ENCODE data around the gene RHOBTB1.

Gene RHOBTB1

GRCh38 chr10:60970526-60970925, 26.5 kb upstream of the RHOBTB1 start:
- no peaks in the 10 kb centered on the region for H4K20me1 ChIP-seq (ENCODE audit: insufficient read depth, low read length)

DNA sequence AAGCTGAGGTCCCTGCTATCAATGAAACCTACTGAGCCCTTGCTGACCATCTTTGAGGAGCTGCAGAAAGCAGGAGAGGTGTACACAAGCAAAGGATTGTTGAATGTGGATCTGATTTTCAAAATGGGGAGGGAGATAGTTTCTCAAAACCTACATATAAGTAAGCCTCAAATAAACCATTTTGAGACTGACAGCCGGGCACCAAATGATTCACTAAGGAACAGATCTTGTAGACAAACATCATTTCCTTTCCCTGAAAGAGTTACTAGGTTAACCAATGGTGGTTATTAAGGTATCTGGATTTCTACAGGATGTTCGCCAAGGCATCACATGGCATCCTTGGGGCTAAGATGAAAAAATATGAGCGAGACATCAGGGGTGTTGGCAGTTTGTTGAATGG, 24.5 kb upstream of the RHOBTB1 start:
- TF ChIP-seq, protein P1, sequence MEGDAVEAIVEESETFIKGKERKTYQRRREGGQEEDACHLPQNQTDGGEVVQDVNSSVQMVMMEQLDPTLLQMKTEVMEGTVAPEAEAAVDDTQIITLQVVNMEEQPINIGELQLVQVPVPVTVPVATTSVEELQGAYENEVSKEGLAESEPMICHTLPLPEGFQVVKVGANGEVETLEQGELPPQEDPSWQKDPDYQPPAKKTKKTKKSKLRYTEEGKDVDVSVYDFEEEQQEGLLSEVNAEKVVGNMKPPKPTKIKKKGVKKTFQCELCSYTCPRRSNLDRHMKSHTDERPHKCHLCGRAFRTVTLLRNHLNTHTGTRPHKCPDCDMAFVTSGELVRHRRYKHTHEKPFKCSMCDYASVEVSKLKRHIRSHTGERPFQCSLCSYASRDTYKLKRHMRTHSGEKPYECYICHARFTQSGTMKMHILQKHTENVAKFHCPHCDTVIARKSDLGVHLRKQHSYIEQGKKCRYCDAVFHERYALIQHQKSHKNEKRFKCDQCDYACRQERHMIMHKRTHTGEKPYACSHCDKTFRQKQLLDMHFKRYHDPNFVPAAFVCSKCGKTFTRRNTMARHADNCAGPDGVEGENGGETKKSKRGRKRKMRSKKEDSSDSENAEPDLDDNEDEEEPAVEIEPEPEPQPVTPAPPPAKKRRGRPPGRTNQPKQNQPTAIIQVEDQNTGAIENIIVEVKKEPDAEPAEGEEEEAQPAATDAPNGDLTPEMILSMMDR (IDR thresholded peaks at IDR 0.05; ENCODE audit: low read depth, low read length) = no peak
- no peak for TF ChIP-seq EZH2phosphoT487 (IDR thresholded peaks at IDR 0.05; ENCODE audit: low read depth)
- H3K4me2 ChIP-seq (ENCODE audit: low read length) = no peak overlapping the region
- no peak overlapping the region for H2AFZ ChIP-seq (ENCODE audit: low read depth, low read length)
- no peak overlapping the region for H3K4me3 ChIP-seq (ENCODE audit: low read length)
- H3K79me2 ChIP-seq (ENCODE audit: low read length) = no peaks in the 10 kb centered on the region
- H3K27ac ChIP-seq (ENCODE audit: low read length) = no peak overlapping the region
- H3K36me3 ChIP-seq (replicated peaks; ENCODE audit: low read depth, low read length) = no peaks in the 10 kb centered on the region
- H3K9ac ChIP-seq (ENCODE audit: low read length) = no peak overlapping the region
- H3K27me3 ChIP-seq (ENCODE audit: low read depth, low read length) = no peaks in the 10 kb centered on the region
- H3K9me3 ChIP-seq (ENCODE audit: insufficient read depth, low read length) = no peaks in the 10 kb centered on the region
- peaks cover 17% of the 10 kb centered on the region for H3K4me1 ChIP-seq (ENCODE audit: low read length)
- no peaks in the 10 kb centered on the region for H4K20me1 ChIP-seq (ENCODE audit: insufficient read depth, low read length)

More at GRCh38 chr10:60970526-60970925, 26.5 kb upstream of the RHOBTB1 start:
- Histone ChIP-seq H3K9me3 (ENCODE audit: insufficient read depth, low read length) (no peaks in the 10 kb centered on the region), H3K36me3 (replicated peaks; ENCODE audit: low read depth, low read length) (no peaks in the 10 kb centered on the region), H3K4me1 (ENCODE audit: low read length) (peaks cover 20% of the 10 kb centered on the region), H3K4me3 (ENCODE audit: low read length) (no peak overlapping the region), H2AFZ (ENCODE audit: low read depth, low read length) (no peak overlapping the region), H3K4me2 (ENCODE audit: low read length) (no peak overlapping the region), H3K27ac (ENCODE audit: low read length) (no peak overlapping the region), H3K27me3 (ENCODE audit: low read depth, low read length) (no peaks in the 10 kb centered on the region), H3K79me2 (ENCODE audit: low read length) (no peaks in the 10 kb centered on the region), H3K9ac (ENCODE audit: low read length) (no peak overlapping the region)
- TF ChIP-seq, protein P1 (IDR thresholded peaks at IDR 0.05; ENCODE audit: low read depth, low read length) = no peak
- no peak for TF ChIP-seq EZH2phosphoT487 (IDR thresholded peaks at IDR 0.05; ENCODE audit: low read depth)

GRCh38 chr10:60967854-60968484, 24.0 kb upstream of the RHOBTB1 start:
- TF ChIP-seq, protein P1 (IDR thresholded peaks at IDR 0.05; ENCODE audit: low read depth, low read length) = no peak
- TF ChIP-seq EZH2phosphoT487 (IDR thresholded peaks at IDR 0.05; ENCODE audit: low read depth) = no peak
- Histone ChIP-seq H3K4me3 (ENCODE audit: low read length) (no peak overlapping the region), H2AFZ (ENCODE audit: low read depth, low read length) (no peak overlapping the region), H3K9ac (ENCODE audit: low read length) (no peak overlapping the region), H4K20me1 (ENCODE audit: insufficient read depth, low read length) (no peaks in the 10 kb centered on the region), H3K27me3 (ENCODE audit: low read depth, low read length) (no peaks in the 10 kb centered on the region), H3K79me2 (ENCODE audit: low read length) (no peaks in the 10 kb centered on the region), H3K36me3 (replicated peaks; ENCODE audit: low read depth, low read length) (no peaks in the 10 kb centered on the region), H3K9me3 (ENCODE audit: insufficient read depth, low read length) (no peaks in the 10 kb centered on the region), H3K4me1 (ENCODE audit: low read length) (peaks cover 18% of the 10 kb centered on the region), H3K4me2 (ENCODE audit: low read length) (no peak overlapping the region), H3K27ac (ENCODE audit: low read length) (no peak overlapping the region)

- H4K20me1 ChIP-seq (ENCODE audit: insufficient read depth, low read length) = no peaks in the 10 kb centered on the region
- no peaks in the 10 kb centered on the region for H3K27me3 ChIP-seq (ENCODE audit: low read depth, low read length)
- H3K9me3 ChIP-seq (ENCODE audit: insufficient read depth, low read length) = no peaks in the 10 kb centered on the region
- H3K4me1 ChIP-seq (ENCODE audit: low read length) = peaks cover 18% of the 10 kb centered on the region
- no peak overlapping the region for H3K4me2 ChIP-seq (ENCODE audit: low read length)
- no peaks in the 10 kb centered on the region for H3K36me3 ChIP-seq (replicated peaks; ENCODE audit: low read depth, low read length)
- H3K9ac ChIP-seq (ENCODE audit: low read length) = no peak overlapping the region
- no peak overlapping the region for H3K4me3 ChIP-seq (ENCODE audit: low read length)
- TF ChIP-seq EZH2phosphoT487 (IDR thresholded peaks at IDR 0.05; ENCODE audit: low read depth) = no peak
- H3K27ac ChIP-seq (ENCODE audit: low read length) = no peak overlapping the region
- no peaks in the 10 kb centered on the region for H3K79me2 ChIP-seq (ENCODE audit: low read length)
- H2AFZ ChIP-seq (ENCODE audit: low read depth, low read length) = no peak overlapping the region
Observed at GRCh38 chr10:60967260-60967659, 23.3 kb upstream of the RHOBTB1 start.
